ENCODE results near the gene HSPH1. TPM values are rescaled to one million over a fixed set of nuclear protein-coding genes. Genes with fewer than 3 reads are reported as not detected.

HSPH1 gene
- total and polyA plus RNA-seq, 2 of the 8 experiments (the other 6 are each of a cell fraction or from before 2014, with no cell fraction given) = 14.2 to 145 TPM

DNA sequence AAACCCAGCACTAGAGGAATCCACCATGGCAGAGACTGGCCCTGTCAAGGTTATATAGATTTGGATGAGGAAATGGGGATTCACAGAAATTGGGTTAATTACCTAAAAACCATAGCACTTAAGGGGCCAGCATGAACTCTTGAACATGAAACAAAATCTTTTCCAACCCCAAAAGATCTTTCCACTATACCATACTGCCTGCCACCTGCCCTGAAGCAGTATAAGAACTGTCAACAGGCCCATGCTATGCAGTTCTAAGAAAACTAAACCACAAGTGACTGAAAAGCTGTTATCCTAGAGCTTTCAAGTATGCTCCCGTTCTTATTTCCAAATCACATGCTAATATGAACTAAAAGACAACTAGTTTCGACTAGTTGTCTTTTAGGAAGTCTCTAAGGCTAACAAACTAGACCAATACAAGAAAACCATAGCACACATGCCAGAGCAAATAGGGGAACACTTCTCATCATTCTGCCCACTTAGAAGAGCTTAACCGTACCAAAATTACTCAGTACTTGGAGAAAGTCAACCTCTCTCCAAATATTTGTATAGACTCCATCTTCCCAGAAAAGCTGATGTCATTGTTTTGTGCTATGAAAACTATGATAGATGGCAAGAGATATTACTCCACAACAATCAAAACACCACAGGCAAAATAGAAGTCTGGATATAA, 27.5 kb downstream of the HSPH1 start:
- no peak overlapping the region for H3K4ac ChIP-seq (replicated peaks; ENCODE audit: insufficient read length, low read depth, low read length)
- no peaks in the 10 kb centered on the region for H3K23me2 ChIP-seq (ENCODE audit: low read depth, low read length)
- WGBS, 2 experiments (ENCODE audit: extremely low coverage in 1 of 2, insufficient coverage in 1 of 2, insufficient read length in 1 of 2, insufficient replicate concordance in 2 of 2, low coverage in 1 of 2, low lambda C conversion rate in 2 of 2, missing lambda C conversion rate in 1 of 2) = 98% methylated on average over 3 of the region's 3 CpGs; no CpG with 5 or more reads in 1 of the 2 experiments
- H3K4me1 ChIP-seq (replicated peaks in 1 of 4; ENCODE audit: control insufficient read depth in 3 of 4, insufficient read depth in 4 of 4, low read length in 3 of 4) = 0 out of 7 replicates have a peak, but pooled peaks cover 0 to 2% (median 0%) of the 10 kb centered on the region in 4 experiments
- H3K79me1 ChIP-seq (ENCODE audit: low read depth, low read length) = no peaks in the 10 kb centered on the region
- CTCF ChIA-PET (ENCODE audit: partially characterized antibody) = no interaction called here
- no peak for DNase-seq (ENCODE audit: low read depth in 1 of 2, low spot score in 2 of 2)
- no peak overlapping the region for H4K5ac ChIP-seq (ENCODE audit: insufficient read length, low read depth, low read length)
- peaks cover 0 to 1% of the 10 kb centered on the region in 2 experiments for H4K20me1 ChIP-seq (replicated peaks in 1 of 2; ENCODE audit: control insufficient read depth in 1 of 2, insufficient read depth in 2 of 2, low read length in 2 of 2)
- H3K4me3 ChIP-seq (ENCODE audit: extremely low read depth in 1 of 4, insufficient read depth in 2 of 4, low read depth in 3 of 4, low read length in 4 of 4) = no peak overlapping the region
- H3K4me2 ChIP-seq (ENCODE audit: insufficient read depth in 1 of 2, low read depth in 2 of 2, low read length in 2 of 2) = no peak overlapping the region
- no peak overlapping the region for H3K23ac ChIP-seq (ENCODE audit: insufficient read length)
- H3K27me3 ChIP-seq (replicated peaks in 1 of 4; ENCODE audit: control insufficient read depth in 3 of 4, extremely low read depth in 1 of 4, insufficient read depth in 3 of 4, low read length in 3 of 4) = no peaks in the 10 kb centered on the region
- no peak overlapping the region for H3K27ac ChIP-seq (ENCODE audit: low read depth, low read length)
- no peak overlapping the region for H2BK12ac ChIP-seq (ENCODE audit: low read depth, low read length)
- H2BK15ac ChIP-seq (ENCODE audit: low read length) = no peak overlapping the region
- no peak overlapping the region for H2BK5ac ChIP-seq (ENCODE audit: low read depth, low read length)
- H3K18ac ChIP-seq (ENCODE audit: extremely low read depth, low read length) = no peak overlapping the region
- TF ChIP-seq RNF2 (IDR thresholded peaks at IDR 0.05; ENCODE audit: borderline replicate concordance, low read depth, low read length, missing control alignments, poor library complexity, severe bottlenecking) (no peak), CEBPB (IDR thresholded peaks at IDR 0.05; ENCODE audit: low read depth, low read length) (no peak), CREB1 (IDR thresholded peaks at IDR 0.05) (no peak), RBBP5 (IDR thresholded peaks at IDR 0.05; ENCODE audit: borderline replicate concordance, low read depth, low read length) (no peak), BRCA1 (IDR thresholded peaks at IDR 0.05; ENCODE audit: low read depth, low read length) (no peak), SIX5 (IDR thresholded peaks at IDR 0.05; ENCODE audit: low read depth, low read length) (no peak), CBX5 (IDR thresholded peaks at IDR 0.05; ENCODE audit: low read depth, low read length) (no peak), KDM5A (IDR thresholded peaks at IDR 0.05; ENCODE audit: low read length) (no peak)
- no peak overlapping the region for H3K14ac ChIP-seq (ENCODE audit: insufficient read length)
- no peak overlapping the region for H2AFZ ChIP-seq (ENCODE audit: low read length)
- POLR2A ChIA-PET (ENCODE audit: partially characterized antibody) = no interaction called here
- H3K56ac ChIP-seq (replicated peaks; ENCODE audit: insufficient read length, low read depth, low read length) = no peak overlapping the region
- no peaks in the 10 kb centered on the region for H3K9me3 ChIP-seq (ENCODE audit: insufficient read depth in 2 of 2, low read depth in 1 of 2, low read length in 1 of 2)
- H4K91ac ChIP-seq (replicated peaks; ENCODE audit: insufficient read length, low read length) = no peak overlapping the region
- no peak for FAIRE-seq
- H2AK5ac ChIP-seq (ENCODE audit: low read depth, low read length) = no peak overlapping the region
- no peak overlapping the region for H2BK20ac ChIP-seq (ENCODE audit: low read length)
- no peak overlapping the region; a peak in 1 of 7 replicates for H3K9ac ChIP-seq (replicated peaks in 1 of 4; ENCODE audit: extremely low read depth in 1 of 4, low read depth in 3 of 4, low read length in 3 of 4)
- no peaks in the 10 kb centered on the region for H3K79me2 ChIP-seq (ENCODE audit: control insufficient read depth in 1 of 2, insufficient read depth in 2 of 2, low read length in 2 of 2)
- peaks cover 6 to 42% (median 26%) of the 10 kb centered on the region in 4 experiments for H3K36me3 ChIP-seq (ENCODE audit: control insufficient read depth in 2 of 4, insufficient read depth in 4 of 4, low read length in 3 of 4)
- H4K8ac ChIP-seq (ENCODE audit: extremely low read depth, insufficient read depth, low read length) = no peak overlapping the region
- H2BK120ac ChIP-seq (replicated peaks; ENCODE audit: low read depth, low read length) = no peak overlapping the region

All from H1 (cell line).